Measurements from ENCODE around the gene PRKAG2.

Gene PRKAG2

DNA sequence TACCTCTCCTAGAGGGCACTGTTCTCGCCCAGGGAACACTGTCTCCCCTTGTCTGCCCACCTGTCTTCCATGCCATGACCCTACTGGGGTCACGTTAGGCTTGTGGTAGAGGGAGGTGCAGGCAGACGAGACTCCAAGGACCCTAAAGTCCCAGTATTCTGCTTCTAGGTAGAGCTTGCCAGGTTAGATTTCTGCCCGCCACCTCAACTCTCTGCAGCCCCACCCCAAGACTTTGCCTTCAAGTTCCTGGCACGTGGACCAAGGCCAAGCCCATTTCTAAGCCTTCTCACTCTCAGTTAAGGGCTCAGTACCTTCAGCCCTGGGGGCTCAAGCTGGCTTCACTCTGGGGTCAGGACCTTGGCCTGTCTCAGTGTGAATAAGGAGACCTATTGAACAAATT is 16.1 kb downstream of the PRKAG2 start:
- no peak for DNase-seq (ENCODE audit: low spot score)
- H3K4me3 Mint-ChIP-seq = no peak overlapping the region
- no peak overlapping the region for H3K27ac Mint-ChIP-seq
- H3K36me3 Mint-ChIP-seq (ENCODE audit: low read depth) = no peaks in the 10 kb centered on the region
- no peaks in the 10 kb centered on the region for H3K4me1 Mint-ChIP-seq (ENCODE audit: low read depth)
- no peaks in the 10 kb centered on the region for H3K27me3 Mint-ChIP-seq (ENCODE audit: low read depth)
- H3K9me3 Mint-ChIP-seq = no peaks in the 10 kb centered on the region

GRCh38 chr7:151859948-151860685 is 16.8 kb downstream of the PRKAG2 start:
- no peaks in the 10 kb centered on the region for H3K4me1 Mint-ChIP-seq (ENCODE audit: low read depth)
- H3K36me3 Mint-ChIP-seq (ENCODE audit: low read depth) = no peaks in the 10 kb centered on the region
- no peak for DNase-seq (ENCODE audit: low spot score)
- H3K4me3 Mint-ChIP-seq = no peak overlapping the region
- no peaks in the 10 kb centered on the region for H3K9me3 Mint-ChIP-seq
- H3K27me3 Mint-ChIP-seq (ENCODE audit: low read depth) = no peaks in the 10 kb centered on the region
- H3K27ac Mint-ChIP-seq = no peak overlapping the region

- Mint-ChIP-seq H3K36me3 (ENCODE audit: low read depth) (no peaks in the 10 kb centered on the region), H3K9me3 (no peaks in the 10 kb centered on the region), H3K27me3 (ENCODE audit: low read depth) (no peaks in the 10 kb centered on the region), H3K4me1 (ENCODE audit: low read depth) (no peaks in the 10 kb centered on the region), H3K4me3 (no peak overlapping the region), H3K27ac (no peak overlapping the region)
- DNase-seq (ENCODE audit: low spot score) = no peak
Observed at GRCh38 chr7:151859111-151859947, 17.6 kb downstream of the PRKAG2 start.

GRCh38 chr7:151858456-151858855 is 18.5 kb downstream of the PRKAG2 start:
- H3K9me3 Mint-ChIP-seq = no peaks in the 10 kb centered on the region
- DNase-seq (ENCODE audit: low spot score) = no peak
- no peaks in the 10 kb centered on the region for H3K36me3 Mint-ChIP-seq (ENCODE audit: low read depth)
- H3K27ac Mint-ChIP-seq = no peak overlapping the region
- H3K27me3 Mint-ChIP-seq (ENCODE audit: low read depth) = no peaks in the 10 kb centered on the region
- no peaks in the 10 kb centered on the region for H3K4me1 Mint-ChIP-seq (ENCODE audit: low read depth)
- H3K4me3 Mint-ChIP-seq = no peak overlapping the region

- DNase-seq (ENCODE audit: low spot score) = no peak
- no peaks in the 10 kb centered on the region for H3K36me3 Mint-ChIP-seq (ENCODE audit: low read depth)
- no peak overlapping the region for H3K4me3 Mint-ChIP-seq
- H3K27ac Mint-ChIP-seq = no peak overlapping the region
- H3K4me1 Mint-ChIP-seq (ENCODE audit: low read depth) = no peaks in the 10 kb centered on the region
- H3K9me3 Mint-ChIP-seq = no peaks in the 10 kb centered on the region
- peaks cover 1% of the 10 kb centered on the region for H3K27me3 Mint-ChIP-seq (ENCODE audit: low read depth)
Observed at GRCh38 chr7:151857866-151858450, 19.0 kb downstream of the PRKAG2 start.

- Mint-ChIP-seq H3K27me3 (ENCODE audit: low read depth) (peaks cover 2% of the 10 kb centered on the region), H3K9me3 (no peaks in the 10 kb centered on the region), H3K4me3 (no peak overlapping the region), H3K4me1 (ENCODE audit: low read depth) (no peaks in the 10 kb centered on the region), H3K27ac (no peak overlapping the region), H3K36me3 (ENCODE audit: low read depth) (no peaks in the 10 kb centered on the region)
- DNase-seq (ENCODE audit: low spot score) = no peak
Observed at GRCh38 chr7:151857412-151857811, 19.5 kb downstream of the PRKAG2 start.

DNA sequence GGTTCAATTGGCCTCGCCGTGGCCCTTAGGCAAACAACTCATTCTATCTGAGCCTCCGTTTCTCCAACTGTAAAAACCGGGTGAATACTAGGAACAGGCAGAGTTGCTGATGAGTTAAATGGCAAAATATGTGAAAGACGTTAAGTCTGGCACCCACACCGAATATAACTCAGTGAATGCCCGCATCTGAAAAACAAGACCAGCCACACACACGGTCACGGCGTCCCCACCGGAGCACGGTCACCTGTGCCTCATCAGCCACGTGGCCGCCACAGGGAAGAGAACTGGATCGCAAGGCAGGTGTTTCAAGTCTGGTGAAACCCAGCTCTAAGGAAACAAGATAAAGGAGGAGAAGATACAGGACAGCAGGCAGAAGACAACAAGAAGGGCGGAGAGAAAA is 20.4 kb downstream of the PRKAG2 start:
- H3K27me3 Mint-ChIP-seq (ENCODE audit: low read depth) = peaks cover 2% of the 10 kb centered on the region
- H3K4me3 Mint-ChIP-seq = no peak overlapping the region
- H3K9me3 Mint-ChIP-seq = no peaks in the 10 kb centered on the region
- no peak for DNase-seq (ENCODE audit: low spot score)
- H3K4me1 Mint-ChIP-seq (ENCODE audit: low read depth) = peaks cover 4% of the 10 kb centered on the region
- no peak overlapping the region for H3K27ac Mint-ChIP-seq
- no peaks in the 10 kb centered on the region for H3K36me3 Mint-ChIP-seq (ENCODE audit: low read depth)

GRCh38 chr7:151856098-151856497 is 20.8 kb downstream of the PRKAG2 start:
- Mint-ChIP-seq H3K4me1 (ENCODE audit: low read depth) (peaks cover 5% of the 10 kb centered on the region), H3K36me3 (ENCODE audit: low read depth) (no peaks in the 10 kb centered on the region), H3K27me3 (ENCODE audit: low read depth) (peaks cover 2% of the 10 kb centered on the region), H3K4me3 (no peak overlapping the region), H3K27ac (no peak overlapping the region), H3K9me3 (no peaks in the 10 kb centered on the region)
- no peak for DNase-seq (ENCODE audit: low spot score)

DNA sequence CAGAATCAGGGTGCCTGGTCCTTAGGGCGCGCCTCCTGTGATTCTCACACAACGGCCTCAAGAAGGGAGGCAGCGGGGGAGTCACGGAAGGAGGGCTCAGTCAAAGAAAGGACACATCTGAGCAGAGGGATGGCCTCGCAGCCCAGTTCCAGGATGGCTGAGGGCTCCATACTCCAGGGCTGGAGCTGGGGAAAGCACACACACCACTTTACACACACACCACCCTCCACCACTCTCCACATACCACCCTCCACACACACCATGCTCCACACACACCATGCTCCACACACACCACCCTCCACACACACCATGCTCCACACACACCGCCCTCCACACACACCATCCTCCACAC is 22.2 kb downstream of the PRKAG2 start:
- Mint-ChIP-seq H3K27me3 (ENCODE audit: low read depth) (peaks cover 2% of the 10 kb centered on the region), H3K4me1 (ENCODE audit: low read depth) (peaks cover 9% of the 10 kb centered on the region), H3K4me3 (no peak overlapping the region), H3K36me3 (ENCODE audit: low read depth) (no peaks in the 10 kb centered on the region), H3K9me3 (no peaks in the 10 kb centered on the region), H3K27ac (no peak overlapping the region)
- no peak for DNase-seq (ENCODE audit: low spot score)

GRCh38 chr7:151853896-151854719 is 22.8 kb downstream of the PRKAG2 start:
- Mint-ChIP-seq H3K36me3 (ENCODE audit: low read depth) (no peaks in the 10 kb centered on the region), H3K27me3 (ENCODE audit: low read depth) (peaks cover 2% of the 10 kb centered on the region), H3K9me3 (no peaks in the 10 kb centered on the region), H3K27ac (no peak overlapping the region), H3K4me1 (ENCODE audit: low read depth) (peaks cover 9% of the 10 kb centered on the region), H3K4me3 (no peak overlapping the region)
- no peak for DNase-seq (ENCODE audit: low spot score)

- Mint-ChIP-seq H3K4me1 (ENCODE audit: low read depth) (peaks cover 9% of the 10 kb centered on the region), H3K36me3 (ENCODE audit: low read depth) (no peaks in the 10 kb centered on the region), H3K27ac (no peak overlapping the region), H3K4me3 (no peak overlapping the region), H3K27me3 (ENCODE audit: low read depth) (peaks cover 2% of the 10 kb centered on the region), H3K9me3 (no peaks in the 10 kb centered on the region)
- DNase-seq (ENCODE audit: low spot score) = no peak
Observed at GRCh38 chr7:151852486-151853396, 24.2 kb downstream of the PRKAG2 start.

DNA sequence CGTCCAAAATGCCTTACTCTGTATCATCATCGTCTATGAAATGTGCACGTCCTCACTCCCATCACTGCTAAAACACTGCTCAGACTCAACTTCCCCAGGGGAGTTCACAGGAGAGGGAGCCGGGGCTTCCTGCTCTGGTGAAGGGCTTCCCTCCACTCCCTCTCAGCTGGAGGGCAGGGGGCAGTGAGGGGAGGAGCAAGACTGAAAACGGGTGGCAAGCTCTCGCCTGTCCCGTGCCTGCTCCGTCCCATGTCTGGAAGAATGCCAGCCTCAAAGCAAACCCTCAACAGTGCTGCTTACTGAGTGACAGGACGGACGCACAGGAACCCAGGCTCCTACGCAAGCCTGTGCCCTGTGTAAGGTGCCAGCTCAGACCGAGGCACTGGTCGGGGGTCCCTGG is 25.1 kb downstream of the PRKAG2 start:
- no peak overlapping the region for H3K27ac Mint-ChIP-seq
- no peaks in the 10 kb centered on the region for H3K36me3 Mint-ChIP-seq (ENCODE audit: low read depth)
- no peak for DNase-seq (ENCODE audit: low spot score)
- H3K27me3 Mint-ChIP-seq (ENCODE audit: low read depth) = peaks cover 2% of the 10 kb centered on the region
- peaks cover 9% of the 10 kb centered on the region for H3K4me1 Mint-ChIP-seq (ENCODE audit: low read depth)
- no peaks in the 10 kb centered on the region for H3K9me3 Mint-ChIP-seq
- H3K4me3 Mint-ChIP-seq = peak overlapping the region; percentile 52

GRCh38 chr7:151851145-151851751 is 25.7 kb downstream of the PRKAG2 start:
- no peak overlapping the region for H3K27ac Mint-ChIP-seq
- peak overlapping the region; percentile 72 for H3K4me3 Mint-ChIP-seq
- no peaks in the 10 kb centered on the region for H3K9me3 Mint-ChIP-seq
- no peaks in the 10 kb centered on the region for H3K36me3 Mint-ChIP-seq (ENCODE audit: low read depth)
- H3K4me1 Mint-ChIP-seq (ENCODE audit: low read depth) = peaks cover 9% of the 10 kb centered on the region
- peaks cover 2% of the 10 kb centered on the region for H3K27me3 Mint-ChIP-seq (ENCODE audit: low read depth)
- peak; percentile 8 for DNase-seq (ENCODE audit: low spot score)

Measured in T-helper 2 cell treated with Interferon-gamma antibody and Interleukin-4, amounts not matched to agents 5 μg/mL and 100 μg/mL, for 36 hours (primary cell).